HG02623 (cell line): ENCODE measurements around the gene CLIC4.
A peak's percentile ranks its signal among the peaks of the same experiment; 100 is the strongest.
"Not testable (repeated sequence)": the region's sequence is repeated elsewhere in the genome, so short reads cannot be mapped to it uniquely, and the experiment has no call there.

Experiments used
- ATAC-seq: cut with Tn5 transposase; IDR thresholded peaks from one replicate; pipeline ENCODE4 v1.9.1; 2021; ENCODE audit warnings: moderate library complexity; ENCODE audit not compliant: unreplicated experiment

CLIC4 gene

DNA sequence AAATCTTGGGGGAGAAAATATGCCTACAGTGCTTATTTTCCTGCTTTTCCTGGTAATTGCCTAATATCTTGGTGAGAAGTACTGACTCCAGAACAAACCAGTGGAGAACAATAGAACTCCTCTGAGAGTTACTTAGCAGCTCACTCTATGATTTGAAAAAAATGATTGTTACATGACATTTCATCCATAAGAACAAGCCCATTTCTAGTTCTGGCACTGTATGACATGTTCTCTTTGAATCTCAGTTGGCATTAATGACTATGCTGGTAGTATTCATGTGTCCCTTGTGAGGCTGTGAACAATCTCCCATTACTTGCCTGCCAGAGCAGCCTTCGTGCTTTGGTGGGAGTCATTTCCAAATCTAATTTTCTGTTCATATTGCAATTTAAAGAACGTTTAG is 58.0 kb downstream of the CLIC4 start:
- ATAC-seq: no peak

DNA sequence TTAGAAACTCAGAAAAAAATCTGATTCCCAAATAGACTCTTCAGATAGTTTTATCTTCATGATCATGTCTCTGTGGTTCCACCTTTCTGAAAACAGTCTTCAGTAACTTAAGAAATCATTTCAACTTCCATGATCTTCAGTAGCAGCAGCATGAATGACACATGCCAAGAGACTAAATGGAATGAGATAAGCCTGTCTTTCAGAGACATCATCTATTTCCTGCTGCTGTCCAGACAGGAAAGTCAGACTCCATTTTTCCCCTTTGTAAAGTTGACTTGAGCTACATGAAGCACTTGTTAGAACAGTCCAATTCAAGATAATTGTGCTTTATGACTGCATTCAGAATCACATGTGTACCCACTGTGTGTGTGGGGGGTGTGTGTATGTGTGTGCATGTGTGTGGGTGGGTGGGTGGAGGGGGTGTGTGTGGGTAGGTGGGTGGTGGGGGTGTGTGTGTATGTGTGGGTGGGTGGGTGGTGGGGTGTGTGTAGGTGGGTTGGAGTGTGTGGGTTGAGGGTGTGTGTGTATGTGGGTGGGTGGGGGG is 58.8 kb downstream of the CLIC4 start:
- no peak for ATAC-seq

DNA sequence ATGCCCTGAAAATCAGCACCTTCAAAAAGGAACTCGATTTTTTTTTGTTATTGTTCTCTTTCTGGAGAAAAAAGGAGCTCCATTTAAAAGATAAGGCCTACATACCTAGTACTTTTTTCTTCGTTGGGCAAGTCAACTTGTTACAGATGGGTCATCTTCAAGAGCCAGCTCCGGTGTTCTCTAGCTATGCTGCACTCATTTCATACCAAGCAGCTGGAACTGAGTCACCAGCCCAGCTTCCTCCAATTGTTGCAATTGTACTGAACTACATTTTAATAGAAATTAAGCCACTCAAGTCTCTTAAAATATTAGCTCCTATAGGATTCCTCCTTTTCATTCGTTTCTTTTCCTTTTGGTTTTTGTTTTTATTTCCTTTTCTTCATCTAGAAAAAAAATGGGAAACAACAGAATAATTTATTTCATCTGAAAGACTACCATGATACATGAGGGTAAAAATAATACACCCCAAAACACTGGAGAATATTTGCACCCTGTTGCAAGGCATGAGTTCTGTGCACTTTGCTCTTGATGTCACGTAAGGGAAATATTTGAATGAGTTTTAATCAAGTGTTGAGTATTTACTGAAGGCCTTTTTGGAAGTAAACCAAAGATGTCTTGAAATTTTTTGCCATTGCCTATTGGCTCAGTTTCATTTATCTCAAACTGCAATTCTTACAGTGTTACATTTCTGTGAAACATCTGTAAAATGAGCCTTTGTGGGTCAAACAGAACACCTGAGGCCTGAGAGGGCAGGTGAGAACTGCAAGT is 60.5 kb downstream of the CLIC4 start:
- ATAC-seq: no peak

DNA sequence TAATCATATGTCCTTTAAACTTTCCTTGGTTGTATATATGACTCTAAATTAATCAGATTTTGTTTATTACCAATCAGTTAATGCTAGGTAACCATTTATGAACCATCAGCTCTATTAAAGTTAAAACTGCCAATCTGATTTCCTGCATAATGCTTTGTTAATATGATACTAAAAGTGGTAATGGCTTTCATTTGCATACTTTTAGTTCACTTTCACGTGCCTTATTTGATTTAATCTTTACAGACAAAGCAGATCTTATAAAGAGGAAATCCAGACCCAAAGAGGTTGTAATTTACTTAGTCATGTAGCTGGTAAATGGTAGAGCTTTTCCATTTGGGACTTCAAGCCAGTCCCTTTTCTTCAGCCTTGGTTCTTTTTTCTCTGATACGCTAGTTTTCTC is 61.3 kb downstream of the CLIC4 start:
- no peak for ATAC-seq

- ATAC-seq: not testable (repeated sequence)
Observed at GRCh38 chr1:24811494-24811893, 66.2 kb downstream of the CLIC4 start.

DNA sequence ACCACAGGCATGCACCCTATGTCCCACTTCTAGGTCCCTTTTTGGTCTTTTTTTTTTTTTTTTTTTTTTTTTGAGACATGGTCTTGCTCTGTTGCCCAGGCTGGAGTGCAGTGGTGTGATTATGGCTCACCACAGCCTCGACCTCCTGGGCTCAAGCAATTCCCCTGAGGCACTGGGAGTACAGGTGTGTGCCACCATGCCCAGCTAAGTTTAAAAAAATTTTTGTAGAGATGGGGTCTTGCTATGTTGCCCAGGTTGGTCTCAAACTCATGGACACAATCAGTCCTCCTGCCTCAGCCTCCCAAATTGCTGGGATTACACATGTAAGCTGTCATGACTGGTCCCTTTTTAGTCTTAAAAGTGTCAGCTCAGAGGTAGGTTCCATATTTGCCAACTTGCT is 75.0 kb downstream of the CLIC4 start:
- not testable (repeated sequence) for ATAC-seq

DNA sequence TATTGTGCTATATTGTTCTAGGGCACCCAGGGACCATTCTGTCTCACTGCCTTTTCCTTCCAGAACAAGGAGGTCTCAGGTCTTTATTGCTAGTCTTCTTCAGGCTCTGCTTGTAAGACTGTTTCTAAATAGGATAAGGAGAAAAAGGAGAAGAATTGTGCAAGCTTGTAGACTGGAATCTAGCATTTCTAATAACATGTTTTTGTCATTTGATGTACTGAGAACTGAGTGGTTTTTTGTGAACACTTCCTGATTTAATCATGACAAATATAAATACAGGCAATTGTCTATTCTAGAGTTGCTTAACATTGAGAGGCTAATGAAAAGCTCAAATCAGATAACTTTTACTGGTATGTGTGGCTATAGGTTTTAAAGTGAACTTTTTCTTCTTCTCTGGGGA is 77.6 kb downstream of the CLIC4 start:
- no peak for ATAC-seq

DNA sequence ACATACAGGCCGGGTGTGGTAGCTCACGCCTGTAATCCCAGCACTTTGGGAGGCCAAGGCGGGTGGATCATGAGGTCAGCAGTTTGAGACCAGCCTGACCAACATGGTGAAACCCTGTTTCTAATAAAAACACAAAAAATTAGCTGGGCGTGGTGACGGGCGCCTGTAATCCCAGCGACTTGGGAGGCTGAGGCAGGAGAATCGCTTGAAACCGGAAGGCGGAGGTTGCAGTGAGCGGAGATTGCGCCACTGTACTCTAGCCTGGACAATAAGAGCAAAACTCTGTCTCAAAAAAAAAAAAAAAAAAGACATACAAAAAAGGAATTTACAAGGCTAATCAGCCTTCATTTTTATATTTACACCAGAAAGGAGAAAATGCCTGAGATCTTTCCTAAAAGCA is 78.2 kb downstream of the CLIC4 start:
- ATAC-seq: not testable (repeated sequence)

DNA sequence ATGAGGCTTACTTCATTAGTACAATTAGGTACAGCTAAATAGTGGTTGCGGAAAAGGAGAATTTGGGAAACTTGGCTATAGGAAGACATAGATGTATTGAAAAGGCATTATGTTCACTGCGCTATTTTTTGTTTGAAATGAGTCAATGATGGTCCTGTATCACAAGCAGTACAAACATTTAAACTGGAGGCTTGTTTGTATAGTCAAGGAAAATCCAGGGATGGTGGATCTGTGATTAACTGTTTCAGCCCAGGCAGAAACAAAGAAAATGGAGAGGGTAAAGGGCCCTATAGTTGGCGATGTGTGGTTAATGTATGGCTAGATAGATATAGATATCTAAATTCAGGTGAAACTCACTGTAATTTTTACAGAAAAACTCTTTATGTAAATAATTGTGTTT is 79.9 kb downstream of the CLIC4 start:
- no peak for ATAC-seq

- ATAC-seq: no peak
Observed at GRCh38 chr1:24826510-24826909, 81.3 kb downstream of the CLIC4 start.

- ATAC-seq: no peak
Observed at GRCh38 chr1:24827379-24828135, 82.3 kb downstream of the CLIC4 start.

DNA sequence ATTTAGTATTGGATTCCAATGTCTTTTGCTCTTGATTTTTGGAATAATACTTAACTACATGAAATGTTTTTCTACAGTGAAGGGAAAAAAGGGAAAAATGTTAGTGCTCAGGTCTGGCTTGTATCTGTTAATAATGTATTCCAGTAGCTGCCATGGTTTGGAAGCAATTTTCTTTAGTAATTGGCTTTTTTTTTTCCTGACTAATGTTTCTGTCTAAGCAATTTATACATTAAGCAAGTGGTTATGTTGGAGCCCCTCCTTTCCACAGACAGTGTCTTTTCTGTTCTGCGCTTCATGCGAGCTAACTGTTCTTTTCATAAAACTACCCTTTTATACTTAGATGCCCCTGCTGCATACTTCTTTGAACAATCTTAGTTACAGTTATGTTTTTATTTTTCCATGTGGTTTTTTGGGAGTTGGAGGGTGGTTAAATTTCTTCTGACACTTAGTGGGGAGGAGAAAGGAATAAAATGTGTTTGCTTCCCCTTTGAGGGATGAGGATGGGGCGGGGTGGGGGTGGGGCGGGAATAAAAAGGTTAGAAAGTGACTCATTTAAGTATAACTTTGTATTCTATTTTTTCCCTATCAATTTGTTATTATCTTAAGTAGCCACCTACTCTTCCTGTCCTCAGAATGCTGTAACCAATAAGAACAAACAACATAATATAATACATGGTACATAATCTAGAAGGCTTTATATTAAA is 83.1 kb downstream of the CLIC4 start:
- no peak for ATAC-seq

DNA sequence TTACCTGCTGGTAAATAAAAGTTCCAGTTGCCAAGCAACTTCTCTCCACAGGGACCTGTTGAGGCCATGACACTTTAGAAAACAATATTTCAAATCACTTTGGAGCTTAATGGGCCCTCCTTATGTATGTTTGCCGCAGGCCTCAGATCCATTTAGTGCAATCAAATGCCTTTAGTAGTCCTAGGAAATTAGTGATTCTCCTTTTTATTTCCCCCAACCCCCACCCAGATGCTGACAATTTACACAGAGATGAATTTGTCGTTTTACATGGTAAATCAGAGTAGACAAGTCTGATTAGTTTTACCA is 83.6 kb downstream of the CLIC4 start:
- ATAC-seq: no peak

DNA sequence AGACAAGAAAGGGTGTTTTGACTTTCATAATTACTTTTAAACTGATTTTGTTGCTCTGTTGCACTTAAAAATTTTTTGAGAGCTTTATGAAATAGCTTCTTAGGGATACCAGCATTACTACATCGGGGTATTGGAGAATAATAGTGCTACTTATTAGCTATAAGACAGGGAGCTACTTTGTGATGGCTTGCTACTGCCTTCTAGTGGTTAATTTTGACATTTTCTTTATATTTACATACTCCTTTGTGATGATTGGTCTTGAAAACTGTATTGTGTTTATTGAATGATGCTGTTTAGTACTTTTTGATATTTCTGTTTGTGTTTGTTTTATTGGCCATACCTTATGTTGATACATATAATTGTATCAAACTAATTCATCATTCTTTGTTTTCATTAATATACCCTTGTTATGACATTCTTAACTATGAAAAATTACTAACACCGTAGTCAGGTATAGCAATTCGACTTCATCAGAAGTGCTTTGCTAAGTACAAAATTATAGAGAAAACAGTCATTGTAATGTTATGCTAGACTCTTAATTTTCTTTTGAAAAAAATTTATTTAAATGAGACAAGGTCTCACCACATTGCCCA is 85.5 kb downstream of the CLIC4 start:
- ATAC-seq: no peak

DNA sequence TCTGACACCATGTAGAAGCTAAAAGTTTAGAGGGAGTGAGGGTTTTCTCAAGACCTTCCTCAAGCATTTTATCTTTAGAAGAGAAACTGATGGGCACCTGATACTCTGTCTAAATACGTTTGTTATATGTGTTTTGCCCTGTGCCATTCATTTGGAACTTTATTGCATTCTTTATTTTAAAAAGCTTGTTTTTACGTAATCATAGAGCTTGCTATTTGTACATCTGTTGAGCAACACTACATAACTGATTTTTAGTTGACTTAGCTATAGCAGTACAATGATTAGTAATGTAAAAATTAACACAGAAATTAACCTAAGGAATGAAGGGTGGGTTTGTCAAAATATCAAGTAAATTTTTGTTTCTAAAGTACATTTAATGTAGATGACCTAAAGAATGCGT is 96.3 kb downstream of the CLIC4 start:
- no peak for ATAC-seq

GRCh38 chr1:24846671-24847070 is 101.4 kb downstream of the CLIC4 start:
- no peak for ATAC-seq

DNA sequence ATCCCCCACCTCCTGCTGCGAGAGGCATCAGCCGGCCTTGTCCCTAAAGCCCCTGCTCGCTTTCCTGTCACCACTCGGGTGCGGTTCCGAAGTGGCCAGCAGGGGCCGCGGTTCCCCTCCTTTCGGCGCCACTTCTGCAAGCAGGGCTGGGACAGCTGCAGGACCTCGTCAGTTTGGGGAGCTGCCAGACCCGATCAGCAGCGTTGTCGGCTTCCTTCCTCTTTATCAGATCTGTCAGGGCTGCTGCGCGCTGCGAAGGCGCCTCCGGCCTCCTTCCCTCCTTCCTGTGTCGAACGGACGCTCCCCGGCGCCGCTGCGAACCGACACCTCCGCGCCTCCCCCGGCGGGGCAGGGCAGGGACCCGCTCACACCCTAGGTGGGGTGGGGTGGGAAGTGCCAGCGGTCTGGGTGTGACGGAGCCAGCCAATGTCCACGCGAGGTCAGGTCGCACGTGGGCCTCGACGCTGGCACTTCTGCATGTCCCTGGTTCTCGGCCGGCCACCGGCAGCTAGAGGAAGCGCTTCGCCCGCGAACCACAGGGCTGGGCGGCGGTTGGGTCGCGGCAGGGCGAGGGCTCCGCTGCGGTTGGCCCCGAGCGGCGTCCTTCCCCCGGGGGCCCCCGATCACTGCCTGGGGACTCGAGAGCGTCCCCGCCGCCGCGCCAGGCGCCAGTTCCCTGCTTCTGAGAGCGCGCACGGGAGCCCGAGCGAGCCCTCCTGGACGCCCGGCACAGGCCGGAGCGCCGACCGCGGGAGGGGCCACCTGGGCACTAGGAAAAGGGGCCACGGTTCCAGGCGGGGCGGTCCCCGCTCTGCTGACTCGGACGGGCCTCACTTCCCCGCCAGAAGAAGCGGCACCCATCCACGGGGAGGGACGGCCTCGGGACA is 103.0 kb downstream of the CLIC4 start:
- ATAC-seq: peak; percentile 90

DNA sequence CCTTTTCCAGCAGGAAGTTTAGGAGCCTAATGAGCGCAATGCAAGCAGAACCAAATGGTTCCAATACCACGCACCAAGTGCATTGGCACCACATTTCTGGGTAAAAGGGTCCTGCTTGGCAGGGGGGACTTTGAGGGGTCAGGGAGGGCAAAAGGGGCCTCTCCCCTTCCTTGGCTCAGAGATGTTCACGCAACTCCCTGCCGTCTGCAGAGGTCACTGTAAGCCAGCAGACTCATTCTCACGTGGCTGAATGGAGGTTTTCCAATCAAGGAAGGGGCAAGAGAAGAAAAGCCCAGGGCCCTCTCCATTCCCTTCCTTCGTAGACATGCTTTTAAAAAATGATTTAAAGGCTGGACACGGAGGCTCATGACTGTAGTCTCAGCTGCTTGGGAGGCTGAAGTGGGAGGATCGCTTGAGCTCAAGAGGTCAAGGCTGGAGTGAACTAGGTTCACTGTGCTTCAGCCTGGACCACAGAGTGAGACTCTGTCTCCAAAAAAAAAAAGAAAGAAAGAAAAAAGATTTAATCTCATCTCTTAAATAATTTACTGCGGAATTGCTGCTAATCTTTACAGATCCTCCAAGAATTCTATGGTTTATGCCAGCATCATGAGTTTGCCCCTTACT is 104.5 kb downstream of the CLIC4 start:
- no peak for ATAC-seq

DNA sequence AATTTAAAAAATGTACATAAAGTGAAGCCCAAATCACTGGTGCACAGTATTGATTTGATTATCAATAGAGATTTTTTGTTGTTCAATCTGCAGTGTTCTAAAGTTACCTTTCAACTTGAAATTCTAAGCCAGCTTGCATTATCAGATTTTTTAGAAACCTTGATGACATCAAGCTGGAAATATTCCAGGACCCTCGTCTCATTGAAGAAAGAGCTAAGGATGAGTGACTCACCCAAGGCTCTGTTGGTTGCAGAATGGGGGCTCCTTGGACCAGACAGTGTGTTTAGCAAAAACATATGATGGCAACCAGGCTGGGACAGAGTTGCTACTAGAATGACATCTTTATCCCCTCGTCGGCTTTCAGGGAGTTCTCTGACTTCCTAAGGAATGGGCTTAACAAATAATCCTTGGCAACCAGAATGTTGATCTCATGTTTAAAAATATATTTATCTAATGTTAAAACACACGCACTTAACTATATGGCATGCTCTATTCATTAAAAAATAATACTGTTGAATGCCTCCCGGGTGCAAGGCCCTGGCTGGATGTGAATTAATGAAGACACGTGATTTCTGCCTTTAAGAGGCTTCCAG is 105.2 kb downstream of the CLIC4 start:
- ATAC-seq: no peak

GRCh38 chr1:24853649-24854048 is 108.4 kb downstream of the CLIC4 start:
- no peak for ATAC-seq
